Effector memory CD4-positive, alpha-beta T cell (primary cell): Measurements from ENCODE around the gene APC2.
"Not testable (repeated sequence)": the region's sequence is repeated elsewhere in the genome, so short reads cannot be mapped to it uniquely, and the experiment has no call there.

Source experiments
- DNase-seq, 3 donors: peaks; one replicate each; pipeline ENCODE4 v3.0.0-alpha.2; 2020
- H3K27ac ChIP-seq: 2 replicates; pipeline ENCODE4 v1.7.0; 2013; ENCODE audit warnings: mild to moderate bottlenecking, low read length, moderate library complexity; ENCODE audit not compliant: insufficient read depth, poor library complexity, severe bottlenecking
- H3K27me3 ChIP-seq: replicated peaks from 2 replicates; pipeline ENCODE4 v1.7.0; 2013; ENCODE audit warnings: mild to moderate bottlenecking, low read length; ENCODE audit not compliant: insufficient read depth, control insufficient read depth, poor library complexity, severe bottlenecking
- H3K36me3 ChIP-seq: 2 replicates; pipeline ENCODE4 v1.7.0; 2013; ENCODE audit warnings: mild to moderate bottlenecking, low read length, moderate library complexity; ENCODE audit not compliant: control insufficient read depth, insufficient read depth
- H3K4me1 ChIP-seq: 2 replicates; pipeline ENCODE4 v1.7.0; 2013; ENCODE audit warnings: low read length, mild to moderate bottlenecking; ENCODE audit not compliant: control insufficient read depth, insufficient read depth, poor library complexity, severe bottlenecking
- H3K4me3 ChIP-seq: 2 replicates; pipeline ENCODE4 v1.7.0; 2013; ENCODE audit warnings: low read length, low read depth, mild to moderate bottlenecking; ENCODE audit not compliant: insufficient read depth, poor library complexity, severe bottlenecking
- H3K9me3 ChIP-seq: 2 replicates; pipeline ENCODE4 v1.7.0; 2013; ENCODE audit warnings: mild to moderate bottlenecking, low read length, moderate library complexity; ENCODE audit not compliant: control insufficient read depth

The APC2 gene

DNA sequence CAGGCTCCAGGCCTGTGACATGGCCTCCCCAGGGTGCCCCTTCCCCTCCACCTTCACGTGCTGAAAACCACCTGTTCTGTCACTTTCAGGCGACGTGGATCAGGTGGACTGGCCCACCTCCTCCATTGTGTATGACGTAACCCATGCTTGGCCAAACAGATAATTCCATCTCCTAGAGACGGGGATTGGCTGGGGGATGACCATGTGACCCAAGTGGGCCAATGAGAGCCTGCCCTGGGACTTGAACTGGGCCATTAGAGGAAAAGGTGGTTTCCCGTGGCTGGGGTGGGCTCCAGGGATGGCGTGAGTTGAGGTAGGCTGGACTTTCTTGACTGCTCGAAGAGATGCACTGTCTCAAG is 66.5 kb downstream of the APC2 start:
- Histone ChIP-seq H3K27me3 (no peaks in the 10 kb centered on the region), H3K9me3 (no peaks in the 10 kb centered on the region), H3K4me1 (peaks cover 8% of the 10 kb centered on the region), H3K36me3 (no peaks in the 10 kb centered on the region), H3K4me3 (no peak overlapping the region), H3K27ac (no peak overlapping the region)
- no peak for DNase-seq

DNA sequence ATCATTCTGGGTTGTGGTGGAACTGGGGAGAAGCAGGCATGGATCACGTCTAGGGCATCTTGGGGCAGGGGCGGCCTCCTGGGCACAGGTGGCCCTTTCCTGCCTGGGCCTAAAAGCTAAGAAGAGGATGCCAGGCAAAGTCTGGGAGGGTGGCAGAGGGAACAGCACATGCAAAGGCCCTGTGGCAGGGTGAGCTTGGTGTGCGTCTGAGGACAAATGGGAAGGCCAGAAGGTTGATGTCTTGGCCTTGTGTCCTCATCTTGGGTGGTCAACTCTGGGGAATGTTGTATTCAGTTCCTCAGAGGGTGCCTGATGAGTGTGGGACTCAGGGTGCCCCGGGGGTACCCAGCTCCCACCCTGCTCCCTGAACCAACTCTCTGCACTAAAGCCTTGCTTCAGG is 68.5 kb downstream of the APC2 start:
- no peak for DNase-seq
- no peaks in the 10 kb centered on the region for H3K27me3 ChIP-seq

DNA sequence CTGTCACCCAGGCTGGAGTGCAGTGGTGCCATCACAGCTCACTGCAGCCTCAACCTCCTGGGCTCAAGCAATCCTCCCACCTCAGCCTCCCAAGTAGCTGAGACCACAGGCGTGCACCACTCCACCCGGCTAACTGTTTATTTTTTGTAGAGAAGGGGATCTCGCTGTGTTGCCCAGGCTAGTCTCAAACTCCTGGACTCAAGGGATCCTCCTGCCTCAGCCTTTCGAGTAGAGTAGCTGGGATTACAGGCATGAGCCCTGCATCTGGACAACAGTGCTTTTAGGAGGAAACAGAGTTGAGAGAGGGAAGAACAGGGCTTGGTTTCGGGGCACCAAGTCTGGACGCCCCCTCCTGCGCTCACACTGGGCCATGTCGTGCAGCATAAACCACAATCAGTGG is 69.9 kb downstream of the APC2 start:
- not testable (repeated sequence) for H3K27me3 ChIP-seq, H3K27ac ChIP-seq, H3K9me3 ChIP-seq, DNase-seq, H3K4me3 ChIP-seq, H3K4me1 ChIP-seq, H3K36me3 ChIP-seq

More for the DNA sequence above, 68.5 kb downstream of the APC2 start:
- no peak overlapping the region for H3K4me3 ChIP-seq
- H3K36me3 ChIP-seq = no peaks in the 10 kb centered on the region
- H3K27ac ChIP-seq = no peak overlapping the region
- H3K9me3 ChIP-seq = no peaks in the 10 kb centered on the region
- H3K4me1 ChIP-seq = peaks cover 4% of the 10 kb centered on the region

DNA sequence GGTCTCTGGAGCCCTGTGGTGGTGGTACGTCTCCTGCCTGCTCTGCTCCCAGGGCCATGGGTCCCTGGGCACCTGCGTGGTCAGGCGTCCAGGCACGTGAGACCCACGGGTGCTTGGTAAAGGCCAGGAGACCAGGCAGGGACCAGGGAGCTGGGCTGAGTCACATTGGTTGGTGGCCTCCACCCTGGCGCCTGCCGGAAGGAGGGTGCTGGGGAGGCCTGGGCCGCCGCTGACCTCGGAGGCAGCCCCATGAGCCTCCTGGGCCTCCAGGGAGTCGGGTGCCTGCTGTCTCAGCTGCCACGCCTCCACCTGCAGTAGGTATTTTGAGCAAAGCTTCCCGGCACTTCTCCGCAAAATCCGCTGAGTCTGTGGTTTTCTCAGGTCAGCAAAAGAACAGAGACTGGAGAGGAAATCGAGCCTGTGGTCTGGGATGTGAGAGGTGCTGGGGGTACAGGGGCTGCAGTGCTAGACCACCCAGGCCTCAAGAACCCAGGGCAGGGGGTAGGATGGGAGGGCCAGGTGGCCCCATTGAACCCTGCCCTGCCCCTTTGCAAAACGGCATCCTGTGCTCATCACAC is 70.4 kb downstream of the APC2 start:
- Histone ChIP-seq H3K36me3 (no peaks in the 10 kb centered on the region), H3K9me3 (no peaks in the 10 kb centered on the region), H3K27ac (no peak overlapping the region), H3K4me1 (no peaks in the 10 kb centered on the region), H3K27me3 (peaks cover 8% of the 10 kb centered on the region), H3K4me3 (no peak overlapping the region)
- no peak for DNase-seq

DNA sequence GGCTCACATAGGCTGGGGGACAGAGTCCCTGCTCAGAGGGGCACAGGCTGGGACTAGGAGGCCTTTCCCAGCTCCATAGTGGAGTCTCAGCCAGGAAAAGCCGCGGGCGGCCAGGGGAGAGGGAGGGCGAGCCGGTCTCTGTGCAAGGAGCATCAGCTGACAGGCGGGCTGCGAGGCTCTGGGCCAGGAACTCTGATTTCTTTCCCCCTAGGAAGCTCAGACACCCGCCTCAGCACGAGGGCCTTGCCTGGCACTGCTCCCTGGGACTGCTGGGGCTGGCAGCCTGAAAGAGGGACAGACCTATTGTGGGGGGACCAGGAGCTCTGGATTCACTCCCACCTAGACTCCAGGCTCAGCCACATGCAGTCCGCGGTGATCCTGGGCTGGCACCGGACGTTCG is 71.7 kb downstream of the APC2 start:
- H3K4me3 ChIP-seq = no peak overlapping the region
- no peaks in the 10 kb centered on the region for H3K4me1 ChIP-seq
- H3K36me3 ChIP-seq = no peaks in the 10 kb centered on the region
- no peak for DNase-seq
- H3K27me3 ChIP-seq = peaks cover 18% of the 10 kb centered on the region
- no peaks in the 10 kb centered on the region for H3K9me3 ChIP-seq
- H3K27ac ChIP-seq = no peak overlapping the region

DNA sequence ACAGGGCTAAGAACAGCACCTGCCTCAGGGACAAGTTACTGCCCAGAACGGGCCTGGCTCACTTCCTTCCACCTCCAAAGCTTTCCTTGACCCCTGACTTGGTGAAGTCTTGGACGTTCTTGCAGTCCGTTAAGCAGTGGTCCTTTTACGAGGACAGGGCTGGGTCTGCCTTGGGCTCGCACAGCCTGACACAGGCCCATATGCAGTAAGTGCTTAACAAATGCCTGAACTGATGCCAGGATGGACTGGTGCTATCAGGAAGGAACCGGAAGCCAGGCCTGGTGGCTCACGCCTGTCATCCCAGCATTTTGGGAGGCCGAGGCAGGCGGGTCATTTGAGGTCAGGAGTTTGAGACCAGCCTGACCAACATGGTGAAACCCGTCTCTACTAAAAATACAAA is 72.1 kb downstream of the APC2 start:
- Histone ChIP-seq H3K36me3 (no peaks in the 10 kb centered on the region), H3K9me3 (no peaks in the 10 kb centered on the region), H3K27ac (no peak overlapping the region), H3K4me1 (no peaks in the 10 kb centered on the region), H3K27me3 (peaks cover 18% of the 10 kb centered on the region), H3K4me3 (no peak overlapping the region)
- DNase-seq = no peak

DNA sequence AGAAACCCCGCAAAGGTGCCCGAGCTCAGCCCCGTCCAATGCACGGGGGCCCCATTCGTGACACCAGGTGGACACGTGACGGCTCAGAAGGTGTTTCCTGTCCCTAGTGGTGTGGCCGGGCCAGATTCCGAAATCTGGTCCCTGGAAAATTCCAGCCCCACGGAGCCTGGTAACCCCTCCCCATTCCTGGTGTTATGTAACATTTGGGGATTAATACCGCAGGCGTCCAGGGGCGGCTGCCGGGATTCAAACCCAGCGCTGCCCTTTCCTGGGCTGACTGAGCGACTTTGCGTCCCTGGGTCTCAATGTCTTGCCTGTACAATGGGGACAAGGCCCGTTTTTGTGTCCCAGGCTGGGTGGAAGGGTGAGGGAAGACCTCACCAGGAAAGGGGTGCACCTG is 72.9 kb downstream of the APC2 start:
- H3K9me3 ChIP-seq = no peaks in the 10 kb centered on the region
- DNase-seq = no peak
- H3K36me3 ChIP-seq = no peaks in the 10 kb centered on the region
- no peak overlapping the region for H3K4me3 ChIP-seq
- H3K27me3 ChIP-seq = peaks cover 18% of the 10 kb centered on the region
- no peaks in the 10 kb centered on the region for H3K4me1 ChIP-seq
- H3K27ac ChIP-seq = no peak overlapping the region
